GM12801 (cell line): ENCODE measurements around the gene R3HDM2.

Experiments used
- TF ChIP-seq, protein P1 (sequence below): IDR thresholded peaks from one replicate; pipeline ENCODE4 v1.5.1; 2011; ENCODE audit warnings: control low read depth; ENCODE audit not compliant: insufficient read length; ENCODE audit errors: extremely low read depth

The R3HDM2 gene

GRCh38 chr12:57368349-57369095 lies 62.3 kb downstream of the R3HDM2 start:
- TF ChIP-seq, protein P1, sequence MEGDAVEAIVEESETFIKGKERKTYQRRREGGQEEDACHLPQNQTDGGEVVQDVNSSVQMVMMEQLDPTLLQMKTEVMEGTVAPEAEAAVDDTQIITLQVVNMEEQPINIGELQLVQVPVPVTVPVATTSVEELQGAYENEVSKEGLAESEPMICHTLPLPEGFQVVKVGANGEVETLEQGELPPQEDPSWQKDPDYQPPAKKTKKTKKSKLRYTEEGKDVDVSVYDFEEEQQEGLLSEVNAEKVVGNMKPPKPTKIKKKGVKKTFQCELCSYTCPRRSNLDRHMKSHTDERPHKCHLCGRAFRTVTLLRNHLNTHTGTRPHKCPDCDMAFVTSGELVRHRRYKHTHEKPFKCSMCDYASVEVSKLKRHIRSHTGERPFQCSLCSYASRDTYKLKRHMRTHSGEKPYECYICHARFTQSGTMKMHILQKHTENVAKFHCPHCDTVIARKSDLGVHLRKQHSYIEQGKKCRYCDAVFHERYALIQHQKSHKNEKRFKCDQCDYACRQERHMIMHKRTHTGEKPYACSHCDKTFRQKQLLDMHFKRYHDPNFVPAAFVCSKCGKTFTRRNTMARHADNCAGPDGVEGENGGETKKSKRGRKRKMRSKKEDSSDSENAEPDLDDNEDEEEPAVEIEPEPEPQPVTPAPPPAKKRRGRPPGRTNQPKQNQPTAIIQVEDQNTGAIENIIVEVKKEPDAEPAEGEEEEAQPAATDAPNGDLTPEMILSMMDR: no peak

DNA sequence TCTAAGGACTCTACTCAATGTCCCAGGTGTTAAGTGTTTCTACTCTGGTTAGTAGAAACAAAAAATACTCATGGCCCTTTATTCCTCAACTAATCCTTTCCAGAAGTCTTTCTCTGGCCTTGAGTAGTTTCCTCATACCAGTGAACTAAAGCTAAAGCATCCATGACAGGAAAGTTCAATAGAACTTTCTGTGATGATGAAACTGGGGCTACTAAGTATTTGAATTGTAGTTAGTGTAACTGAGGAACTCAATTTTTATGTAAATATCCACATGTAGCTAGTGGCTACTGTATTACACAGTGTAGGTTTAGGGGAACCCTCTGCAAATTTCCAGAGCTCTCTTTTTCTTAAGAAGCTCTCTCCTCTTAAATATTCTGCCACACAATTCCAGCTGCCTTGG lies 63.7 kb downstream of the R3HDM2 start:
- TF ChIP-seq, protein P1: no peak

DNA sequence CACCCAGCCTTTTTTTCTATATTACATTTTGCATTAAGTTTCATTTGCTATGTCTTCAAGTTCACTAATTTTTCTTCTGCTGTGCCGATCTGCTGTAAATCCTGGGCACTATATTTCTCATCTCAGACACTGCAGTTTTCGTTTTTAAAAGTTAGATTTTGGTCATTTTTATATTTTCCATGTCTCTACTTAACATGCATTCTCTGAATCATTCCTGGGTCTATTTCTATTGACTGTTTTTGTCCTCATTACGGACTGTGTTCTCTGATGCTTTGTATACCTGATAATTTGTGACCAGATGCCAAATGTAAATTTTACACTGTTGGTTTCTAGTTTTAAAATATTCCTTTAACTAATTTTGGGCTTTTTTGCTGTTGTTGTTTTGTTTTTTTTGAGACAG lies 64.5 kb downstream of the R3HDM2 start:
- TF ChIP-seq, protein P1: no peak

- TF ChIP-seq, protein P1: no peak
These were observed 70.4 kb downstream of the R3HDM2 start for GRCh38 chr12:57360468-57360867.

DNA sequence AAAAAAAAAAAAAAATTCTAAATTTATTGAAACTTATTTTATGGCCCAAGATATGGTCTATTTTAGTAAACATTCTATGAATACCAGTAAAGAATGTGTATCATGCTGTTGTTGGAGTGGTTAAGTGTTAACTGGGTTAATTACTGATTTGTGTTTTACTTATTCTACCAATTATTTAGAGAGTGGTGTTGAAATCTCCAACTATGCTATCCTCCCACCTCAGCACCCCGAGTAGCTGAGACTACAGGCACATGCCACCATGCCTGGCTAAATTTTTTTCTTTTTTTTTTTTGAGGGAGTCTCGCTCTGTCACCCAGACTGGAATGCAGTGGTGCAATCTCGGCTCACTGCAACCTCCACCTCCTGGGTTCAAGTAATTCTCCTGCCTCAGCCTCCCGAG lies 72.2 kb downstream of the R3HDM2 start:
- TF ChIP-seq, protein P1: no peak

- TF ChIP-seq, protein P1: no peak
These were observed 75.1 kb downstream of the R3HDM2 start for GRCh38 chr12:57355734-57356133.

DNA sequence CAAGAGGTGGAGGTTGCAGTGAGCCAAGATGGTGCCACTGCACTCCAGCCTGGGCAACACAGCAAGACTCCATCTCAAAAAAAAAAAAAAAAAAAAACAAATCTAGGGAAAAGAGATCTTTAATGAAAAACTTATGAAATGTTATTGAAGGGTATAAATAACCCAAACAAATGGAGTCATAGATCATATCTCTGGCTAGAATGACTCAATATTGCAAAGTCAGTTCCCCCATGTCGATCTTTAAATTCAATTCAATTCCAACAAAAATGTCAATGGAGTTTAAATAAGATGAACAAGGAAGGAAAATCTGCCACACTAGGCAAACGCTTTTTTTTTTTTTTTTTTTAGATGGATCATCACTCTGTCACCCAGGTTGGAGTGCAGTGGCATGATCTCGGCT lies 78.7 kb downstream of the R3HDM2 start:
- TF ChIP-seq, protein P1: no peak

GRCh38 chr12:57347284-57347683 lies 83.6 kb downstream of the R3HDM2 start:
- TF ChIP-seq, protein P1: no peak
